Measurements from ENCODE around the gene MYH14.

Gene MYH14

GRCh38 chr19:50195224-50195623 lies 8.2 kb upstream of the MYH14 start:
- no peak for DNase-seq (ENCODE audit: low read depth)

GRCh38 chr19:50196322-50196932 lies 7.0 kb upstream of the MYH14 start:
- no peak for DNase-seq (ENCODE audit: low read depth)

GRCh38 chr19:50197348-50197747 lies 6.1 kb upstream of the MYH14 start:
- DNase-seq (ENCODE audit: low read depth), result no peak

GRCh38 chr19:50198431-50199258 lies 4.8 kb upstream of the MYH14 start:
- DNase-seq (ENCODE audit: low read depth), result no peak

GRCh38 chr19:50199259-50199555 lies 4.2 kb upstream of the MYH14 start:
- DNase-seq (ENCODE audit: low read depth), result no peak

- DNase-seq (ENCODE audit: low read depth), result no peak
Observed at GRCh38 chr19:50202386-50202785, 1.0 kb upstream of the MYH14 start.

- no peak for DNase-seq (ENCODE audit: low read depth)
Observed at GRCh38 chr19:50202962-50203280, 501 bp upstream of the MYH14 start.

- no peak for DNase-seq (ENCODE audit: low read depth)
Observed at GRCh38 chr19:50204081-50204428, 633 bp downstream of the MYH14 start.

GRCh38 chr19:50204811-50205675 lies 1.6 kb downstream of the MYH14 start:
- DNase-seq (ENCODE audit: low read depth), result no peak

- DNase-seq (ENCODE audit: low read depth), result no peak
Observed at GRCh38 chr19:50205681-50206138, 2.3 kb downstream of the MYH14 start.

- no peak for DNase-seq (ENCODE audit: low read depth)
Observed at GRCh38 chr19:50206191-50206590, 2.8 kb downstream of the MYH14 start.

- DNase-seq (ENCODE audit: low read depth), result no peak
Observed at GRCh38 chr19:50207730-50208129, 4.3 kb downstream of the MYH14 start.

GRCh38 chr19:50209131-50209530 lies 5.7 kb downstream of the MYH14 start:
- DNase-seq (ENCODE audit: low read depth), result no peak

GRCh38 chr19:50210425-50210824 lies 7.0 kb downstream of the MYH14 start:
- no peak for DNase-seq (ENCODE audit: low read depth)

- no peak for DNase-seq (ENCODE audit: low read depth)
Observed at GRCh38 chr19:50213925-50214324, 10.5 kb downstream of the MYH14 start.

GRCh38 chr19:50214699-50215543 lies 11.5 kb downstream of the MYH14 start:
- DNase-seq (ENCODE audit: low read depth), result no peak

- no peak for DNase-seq (ENCODE audit: low read depth)
Observed at GRCh38 chr19:50215820-50216219, 12.4 kb downstream of the MYH14 start.

- no peak for DNase-seq (ENCODE audit: low read depth)
Observed at GRCh38 chr19:50221087-50221486, 17.7 kb downstream of the MYH14 start.

- no peak for DNase-seq (ENCODE audit: low read depth)
Observed at GRCh38 chr19:50222691-50223438, 19.4 kb downstream of the MYH14 start.

GRCh38 chr19:50223439-50223716 lies 20.0 kb downstream of the MYH14 start:
- DNase-seq (ENCODE audit: low read depth), result no peak

- no peak for DNase-seq (ENCODE audit: low read depth)
Observed at GRCh38 chr19:50224986-50225747, 21.7 kb downstream of the MYH14 start.
